Liver (tissue), 9 donors: ENCODE measurements around the gene FBXO2. TPM values are rescaled to one million over a fixed set of nuclear protein-coding genes. Genes with fewer than 3 reads are reported as not detected.

ENCODE experiments used
- DNase-seq: peaks from one replicate; pipeline ENCODE4 v3.0.0-alpha.2; 2017; ENCODE audit warnings: low spot score
- H3K27ac ChIP-seq, 2 donors: one replicate each; pipeline ENCODE4 v1.7.0; 2013; ENCODE audit warnings: inconsistent platforms in 2 of 2, low read length in 2 of 2, control low read depth in 1 of 2, low read depth in 1 of 2, mild to moderate bottlenecking in 1 of 2
- H3K27me3 ChIP-seq, 4 donors: one replicate each; pipeline versions ENCODE4 v1.6.1 to v1.7.0; 2013; ENCODE audit warnings: low read length in 3 of 4, inconsistent platforms in 1 of 4, mild to moderate bottlenecking in 1 of 4, moderate library complexity in 1 of 4; ENCODE audit not compliant: control insufficient read depth in 4 of 4, insufficient read depth in 4 of 4
- H3K36me3 ChIP-seq, 4 donors: one replicate each; pipeline versions ENCODE4 v1.6.1 to v1.7.0; 2013; ENCODE audit warnings: low read length in 3 of 4, mild to moderate bottlenecking in 3 of 4, low read depth in 1 of 4, moderate library complexity in 1 of 4; ENCODE audit not compliant: control insufficient read depth in 4 of 4, insufficient read depth in 3 of 4
- H3K4me1 ChIP-seq, 4 donors: one replicate each; pipeline versions ENCODE4 v1.6.1 to v1.7.0; 2013; ENCODE audit warnings: low read length in 3 of 4, mild to moderate bottlenecking in 3 of 4, moderate library complexity in 1 of 4; ENCODE audit not compliant: control insufficient read depth in 4 of 4, insufficient read depth in 4 of 4
- H3K4me3 ChIP-seq, 3 donors: one replicate each; pipeline versions ENCODE4 v1.6.1 to v1.7.0; 2013; ENCODE audit warnings: low read length in 3 of 3, control low read depth in 1 of 3, low read depth in 1 of 3, mild to moderate bottlenecking in 1 of 3
- H3K9ac ChIP-seq, 2 donors: one replicate each; pipeline ENCODE4 v1.7.0; 2013; ENCODE audit warnings: low read length in 2 of 2, mild to moderate bottlenecking in 2 of 2, moderate library complexity in 2 of 2, control low read depth in 1 of 2, low read depth in 1 of 2
- H3K9me3 ChIP-seq, 4 donors: one replicate each; pipeline versions ENCODE4 v1.6.1 to v1.7.0; 2013; ENCODE audit warnings: low read length in 3 of 4; ENCODE audit not compliant: control insufficient read depth in 4 of 4
- ATF3 ChIP-seq: IDR thresholded peaks from 2 replicates; pipeline ENCODE4 v1.6.1; 2016; ENCODE audit warnings: antibody characterized with exemption
- CTCF ChIP-seq: fragments of 150-350 bp; IDR thresholded peaks from 2 replicates; pipeline ENCODE4 v1.5.1; 2017; ENCODE audit warnings: improper control_type of control experiment, low read depth, low read length; ENCODE audit not compliant: missing input control
- EGR1 ChIP-seq, 2 donors: IDR thresholded peaks; 2 replicates each; pipeline ENCODE4 v1.6.1; 2016 to 2018; ENCODE audit warnings: antibody characterized with exemption in 2 of 2, low read depth in 2 of 2
- FOXA1 ChIP-seq: IDR thresholded peaks from 2 replicates; pipeline ENCODE4 v1.6.1; 2016; ENCODE audit warnings: antibody characterized with exemption
- FOXA2 ChIP-seq: IDR thresholded peaks from 2 replicates; pipeline ENCODE4 v1.6.1; 2016; ENCODE audit warnings: antibody characterized with exemption
- GABPA ChIP-seq, 2 donors: IDR thresholded peaks in 1 of 2; conservative IDR thresholded peaks in 1 of 2; 2 replicates each; pipeline ENCODE4 v1.6.1; 2016; ENCODE audit warnings: antibody characterized with exemption in 2 of 2, mild to moderate bottlenecking in 1 of 2, moderate library complexity in 1 of 2
- HNF4A ChIP-seq, 2 donors: conservative IDR thresholded peaks; 2 replicates each; pipeline ENCODE4 v1.6.1; 2016; ENCODE audit warnings: antibody characterized with exemption in 2 of 2, mild to moderate bottlenecking in 2 of 2
- HNF4G ChIP-seq: IDR thresholded peaks from 2 replicates; pipeline ENCODE4 v1.6.1; 2016; ENCODE audit warnings: antibody characterized with exemption
- JUND ChIP-seq, 2 donors: IDR thresholded peaks; 2 replicates each; pipeline ENCODE4 v1.6.1; 2016; ENCODE audit warnings: antibody characterized with exemption in 2 of 2
- MAX ChIP-seq: IDR thresholded peaks from 2 replicates; pipeline ENCODE4 v1.6.1; 2016; ENCODE audit warnings: antibody characterized with exemption
- NR2F2 ChIP-seq: IDR thresholded peaks from 2 replicates; pipeline ENCODE4 v1.6.1; 2016; ENCODE audit warnings: antibody characterized with exemption
- RAD21 ChIP-seq, 2 donors: IDR thresholded peaks; 2 replicates each; pipeline ENCODE4 v1.6.1; 2016; ENCODE audit warnings: antibody characterized with exemption in 2 of 2, mild to moderate bottlenecking in 2 of 2
- REST ChIP-seq: IDR thresholded peaks from 2 replicates; pipeline ENCODE4 v1.6.1; 2016; ENCODE audit warnings: antibody characterized with exemption, mild to moderate bottlenecking
- RXRA ChIP-seq, 2 donors: IDR thresholded peaks; 2 replicates each; pipeline ENCODE4 v1.6.1; 2017 to 2018; ENCODE audit warnings: antibody characterized with exemption in 2 of 2, mild to moderate bottlenecking in 1 of 2
- SP1 ChIP-seq: IDR thresholded peaks from 2 replicates; pipeline ENCODE4 v1.6.1; 2018; ENCODE audit warnings: antibody characterized with exemption, mild to moderate bottlenecking
- TAF1 ChIP-seq: conservative IDR thresholded peaks from 2 replicates; pipeline ENCODE4 v1.6.1; 2016; ENCODE audit warnings: antibody characterized with exemption, mild to moderate bottlenecking
- YY1 ChIP-seq: IDR thresholded peaks from 2 replicates; pipeline ENCODE4 v1.6.1; 2016; ENCODE audit warnings: antibody characterized with exemption, mild to moderate bottlenecking
- ZBTB33 ChIP-seq: IDR thresholded peaks from 2 replicates; pipeline ENCODE4 v1.6.1; 2016; ENCODE audit warnings: antibody characterized with exemption
- WGBS: extraction: QIAGEN DNeasy Blood & Tissue Kit; methylation state at CpG from one replicate; pipeline ENCODE4 v1.1.7; 2013; 5-methylcytosine and 5-hydroxymethylcytosine counted together
- polyA plus RNA-seq, 2 donors: library from polyadenylated mRNA; stranded (reverse) in 1 of 2; unstranded in 1 of 2; fragments of 200-250 nt in 1 of 2; fragments of >200 nt in 1 of 2; fragmentation: Nextera tagmentation in 1 of 2; extraction: Ambion mirVana in 1 of 2; gene quantifications; one replicate each; pipeline versions ENCODE4 v1.2.1 to v1.2.3, GENCODE V29; 2013 to 2015
- total RNA-seq, 2 donors: library from RNA; depleted of rRNA; stranded (reverse); fragments of >200 nt; gene quantifications; one replicate each; pipeline ENCODE4 v1.2.3, GENCODE V29; 2014
- donor health status: healthy.
- donor health status: healthy.
- donor health status: healthy.
- donor health status: healthy.
- donor health status: healthy.

Gene FBXO2
- total and polyA plus RNA-seq, 4 donors = 1.7 to 20.9 (median 4.0) TPM

- TF ChIP-seq REST (no peak), HNF4A (conservative IDR thresholded peaks at IDR 0.05) (no peak), CTCF (no peak), MAX (no peak)
These were observed 51.8 kb downstream of the FBXO2 start (continued) for GRCh38 chr1:11602424-11602823.

- 67% methylated on average over 7 of the region's 7 CpGs for WGBS
- Histone ChIP-seq H3K27ac (no peak overlapping the region), H3K4me3 (no peak overlapping the region), H3K9me3 (no peaks in the 10 kb centered on the region), H3K4me1 (no peaks in the 10 kb centered on the region), H3K27me3 (peaks cover 0 to 2% (median 0%) of the 10 kb centered on the region in 4 donors), H3K36me3 (no peaks in the 10 kb centered on the region), H3K9ac (no peak overlapping the region)
- no peak for DNase-seq
- TF ChIP-seq ATF3 (no peak), ZBTB33 (no peak), NR2F2 (no peak), TAF1 (no peak), RXRA (IDR thresholded peaks at IDR 0.05) (no peak), MAX (no peak), GABPA (IDR thresholded peaks at IDR 0.05 in 1 of 2, conservative IDR thresholded peaks at IDR 0.05 in 1 of 2) (no peak), JUND (IDR thresholded peaks at IDR 0.05) (no peak), EGR1 (IDR thresholded peaks at IDR 0.05; ENCODE audit: low read depth in 2 of 2) (no peak), CTCF (no peak), FOXA2 (no peak), HNF4G (no peak), YY1 (no peak), SP1 (no peak), HNF4A (conservative IDR thresholded peaks at IDR 0.05) (no peak), RAD21 (IDR thresholded peaks at IDR 0.05) (no peak), FOXA1 (no peak), REST (no peak)
These were observed 53.4 kb downstream of the FBXO2 start for GRCh38 chr1:11600836-11601235.
